ENCODE measurements around the gene HSD17B4.

DNA sequence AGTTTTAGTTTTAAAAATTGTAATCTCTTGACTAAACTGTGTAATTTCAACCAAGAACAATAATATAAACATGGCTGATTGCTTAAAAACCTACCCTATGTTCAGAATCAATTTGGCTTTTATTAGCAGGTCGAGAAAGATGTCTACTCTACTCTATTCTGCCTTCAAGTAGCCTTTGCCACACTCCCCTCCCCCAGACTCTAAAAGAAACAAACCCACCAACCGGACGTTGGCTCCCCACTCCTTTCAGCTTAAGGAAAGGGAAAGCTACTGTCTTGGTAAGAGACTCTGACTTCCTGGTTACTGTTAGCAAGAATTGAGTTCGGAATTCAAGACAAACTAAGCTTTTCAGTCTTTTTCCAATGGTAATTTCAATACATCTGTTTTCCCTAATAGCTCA, 49.7 kb upstream of the HSD17B4 start:
- TF ChIP-seq POLR2A (IDR thresholded peaks at IDR 0.05; ENCODE audit: low read length) (no peak), GATA1 (IDR thresholded peaks at IDR 0.05; ENCODE audit: low read depth, low read length) (no peak)
